Endothelial cell of umbilical vein (primary cell): ENCODE measurements around the gene PIGQ. TPM values are rescaled to one million over a fixed set of nuclear protein-coding genes. Genes with fewer than 3 reads are reported as not detected.

Experiments
- BruUV-seq: library from RNA; stranded (reverse); fragments of 400-500 nt; replicated peaks from 2 replicates; lab custom pipeline; 2021; lab: Mats Ljungman, UMichigan
- CTCF ChIA-PET: fragments of 300-600, 350-600 bp; sonication (Branson Sonifier 250); formaldehyde crosslinking; loops from one replicate; lab custom pipeline; 2021; ENCODE audit warnings: antibody characterized with exemption, inconsistent platforms; lab: Charles Lee
- POLR2A ChIA-PET: fragments of 300-600, 350-600 bp; sonication (Branson Sonifier 250); formaldehyde crosslinking; loops from one replicate; lab custom pipeline; 2021; ENCODE audit warnings: antibody characterized with exemption, inconsistent platforms; lab: Charles Lee
- DNase-seq: peaks from one replicate; pipeline ENCODE4 v3.0.0-alpha.2; 2011; ENCODE audit warnings: low read depth, low spot score
- FAIRE-seq: peaks from 2 replicates; lab custom pipeline; 2011; peaks lifted over from hg19 to GRCh38; lab: Jason Lieb, UNC
- H2AFZ ChIP-seq: 2 replicates; pipeline ENCODE4 v1.6.0; 2012; ENCODE audit warnings: low read depth, low read length, control low read depth, inconsistent platforms
- H3K27ac ChIP-seq: 2 replicates; pipeline ENCODE4 v1.5.1; 2011; ENCODE audit warnings: low read depth, mild to moderate bottlenecking, control low read depth, low read length, moderate library complexity; ENCODE audit not compliant: insufficient read depth
- H3K27me3 ChIP-seq, 2 experiments: 2 replicates each; pipeline versions ENCODE4 v1.6.0 to v1.6.1; 2011; ENCODE audit warnings: low read length in 2 of 2, mixed read lengths in 1 of 2; ENCODE audit not compliant: control insufficient read depth in 2 of 2, insufficient read depth in 2 of 2
- H3K36me3 ChIP-seq, 2 experiments: 2 replicates in 1 of 2; 3 replicates in 1 of 2; pipeline ENCODE4 v1.5.1; 2011; ENCODE audit warnings: low read length in 2 of 2, mild to moderate bottlenecking in 1 of 2, moderate library complexity in 1 of 2; ENCODE audit not compliant: control insufficient read depth in 2 of 2, insufficient read depth in 2 of 2; ENCODE audit errors: extremely low read depth in 1 of 2
- H3K4me1 ChIP-seq: 3 replicates; pipeline ENCODE4 v1.5.1; 2011; ENCODE audit warnings: mild to moderate bottlenecking, low read length; ENCODE audit not compliant: control insufficient read depth, insufficient read depth; ENCODE audit errors: extremely low read depth
- H3K4me2 ChIP-seq: 2 replicates; pipeline ENCODE4 v1.6.1; 2011; ENCODE audit warnings: low read length, control low read depth, mixed read lengths; ENCODE audit not compliant: insufficient read depth
- H3K4me3 ChIP-seq, 3 experiments: fragments of 200-600 bp in 1 of 3; sonication (generic), shearing (Covaris generic) in 1 of 3; replicated peaks in 1 of 3; 2 replicates each; pipeline ENCODE4 v1.5.1; 2011 to 2016; ENCODE audit warnings: control low read depth in 3 of 3, low read length in 3 of 3, mild to moderate bottlenecking in 2 of 3, inconsistent platforms in 1 of 3, low read depth in 1 of 3, moderate library complexity in 1 of 3; ENCODE audit not compliant: insufficient read depth in 1 of 3
- H3K79me2 ChIP-seq: 2 replicates; pipeline ENCODE4 v1.6.0; 2012; ENCODE audit warnings: low read length, inconsistent platforms; ENCODE audit not compliant: control insufficient read depth, insufficient read depth
- H3K9ac ChIP-seq: replicated peaks from 2 replicates; pipeline ENCODE3; 2011; ENCODE audit warnings: low read length, control low read depth; ENCODE audit not compliant: insufficient read depth; ENCODE audit errors: extremely low read depth
- H3K9me1 ChIP-seq: replicated peaks from 3 replicates; pipeline ENCODE4 v1.6.0; 2011; ENCODE audit warnings: mild to moderate bottlenecking, low read length; ENCODE audit not compliant: control insufficient read depth, insufficient read depth; ENCODE audit errors: extremely low read depth
- H3K9me3 ChIP-seq: replicated peaks from 2 replicates; pipeline ENCODE4 v1.5.1; 2012; ENCODE audit warnings: low read length, inconsistent platforms; ENCODE audit not compliant: control insufficient read depth, insufficient read depth
- H4K20me1 ChIP-seq: replicated peaks from 2 replicates; pipeline ENCODE3; 2011; ENCODE audit warnings: mild to moderate bottlenecking, low read length; ENCODE audit not compliant: control insufficient read depth, insufficient read depth; ENCODE audit errors: extremely low read depth
- EZH2 ChIP-seq: IDR thresholded peaks from 2 replicates; pipeline ENCODE4 v1.6.1; 2012; ENCODE audit warnings: borderline replicate concordance, low read depth, mild to moderate bottlenecking, moderate library complexity, low read length, inconsistent platforms; ENCODE audit not compliant: severe bottlenecking
- GATA2 ChIP-seq: IDR thresholded peaks from 2 replicates; pipeline ENCODE4 v1.7.0; 2011; ENCODE audit warnings: low read depth, mild to moderate bottlenecking, moderate library complexity, mixed read lengths, low read length; ENCODE audit not compliant: insufficient read length, insufficient read depth
- JUN ChIP-seq: IDR thresholded peaks from 2 replicates; pipeline ENCODE4 v1.6.1; 2011; ENCODE audit warnings: borderline replicate concordance, low read depth; ENCODE audit not compliant: insufficient read length, insufficient read depth
- MAX ChIP-seq: IDR thresholded peaks from 2 replicates; pipeline ENCODE4 v1.6.1; 2011; ENCODE audit not compliant: insufficient read depth, insufficient read length
- POLR2AphosphoS5 ChIP-seq: IDR thresholded peaks from 2 replicates; pipeline ENCODE4 v1.6.1; 2012; ENCODE audit warnings: low read depth, mild to moderate bottlenecking, control low read depth, low read length, moderate library complexity; ENCODE audit not compliant: insufficient read depth
- dilution Hi-C: fragments of 300-500 bp; cut with MboI; formaldehyde crosslinking; loops from one replicate; pipeline ENCODE4 v1.15.0; 2019; ENCODE audit warnings: low sequenced_read_pairs; ENCODE audit not compliant: extremely low pct_ligation_motif_present
- intact Hi-C: fragments of 100-400 bp; cut with micrococcal nuclease; formaldehyde crosslinking; loops from one replicate; pipeline ENCODE4 v1.10.0; 2022
- polyA plus RNA-seq, 4 experiments: library from polyadenylated mRNA; depleted of rRNA in 3 of 4; stranded (reverse) in 3 of 4; unstranded in 1 of 4; fragments of >200 nt; gene quantifications; 2 replicates each; pipeline versions ENCODE4 v1.2.1 to v1.2.3, GENCODE V29; 2011 to 2012; ENCODE audit warnings: missing spikeins in 1 of 4
- total RNA-seq: library from RNA; stranded (reverse); gene quantifications from 2 replicates; pipeline ENCODE4 v1.2.3, GENCODE V29; 2021

The PIGQ gene
- total and polyA plus RNA-seq, 2 donors (not counting 3 experiments of a cell fraction or from before 2014, with no cell fraction given): 66.9 to 67.7 TPM

GRCh38 chr16:577796-578195 is 8.0 kb downstream of the PIGQ start:
- Histone ChIP-seq H2AFZ (no peak overlapping the region), H4K20me1 (no peaks in the 10 kb centered on the region), H3K4me2 (no peak overlapping the region), H3K36me3 (peaks cover 0 to 16% of the 10 kb centered on the region in 2 experiments), H3K27ac (no peak overlapping the region), H3K27me3 (no peaks in the 10 kb centered on the region), H3K79me2 (no peaks in the 10 kb centered on the region), H3K9me1 (no peaks in the 10 kb centered on the region), H3K4me3 (no peak overlapping the region), H3K4me1 (peaks cover 2% of the 10 kb centered on the region), H3K9ac (no peak overlapping the region), H3K9me3 (no peaks in the 10 kb centered on the region)
- ChIA-PET CTCF (interaction anchor here (1.2 to 2.1 kb wide), 3 partner anchors 11 to 82 kb away, joined by 4 to 10 read pairs (median 5); no protein-coding TSS in a partner anchor), POLR2A (interaction anchor here (0.6 kb wide), 1 partner anchor 77 kb away, joined by 6 read pairs; no protein-coding TSS in a partner anchor)
- TF ChIP-seq MAX: no peak
- TF ChIP-seq GATA2: no peak
- TF ChIP-seq JUN: no peak
- FAIRE-seq: no peak
- DNase-seq: no peak
- intact Hi-C loops: no loop called here
- dilution Hi-C loops: no loop called here
- BruUV-seq: no TSS peak

- dilution Hi-C loops (no loop called here), intact Hi-C loops (no loop called here)
- POLR2A ChIA-PET: interaction anchor here (0.6 kb wide), 1 partner anchor 76 kb away, joined by 6 read pairs; no protein-coding TSS in a partner anchor
- TF ChIP-seq EZH2: no peak
- TF ChIP-seq POLR2AphosphoS5: peak; percentile 14
- Histone ChIP-seq H3K4me3 (no peak overlapping the region), H3K36me3 (peaks cover 0 to 16% of the 10 kb centered on the region in 2 experiments), H3K27me3 (no peaks in the 10 kb centered on the region), H3K9me3 (no peaks in the 10 kb centered on the region), H3K9ac (no peak overlapping the region), H3K4me1 (peaks cover 2% of the 10 kb centered on the region), H2AFZ (no peak overlapping the region), H4K20me1 (no peaks in the 10 kb centered on the region), H3K27ac (no peak overlapping the region), H3K4me2 (no peak overlapping the region), H3K9me1 (no peaks in the 10 kb centered on the region), H3K79me2 (no peaks in the 10 kb centered on the region)
- no peak for FAIRE-seq
- no TSS peak for BruUV-seq
- CTCF ChIA-PET: interaction anchor here (1.0 to 2.1 kb wide), 5 partner anchors 10 to 92 kb away, joined by 3 to 10 read pairs (median 5); no protein-coding TSS in a partner anchor
- no peak for DNase-seq
Measured at GRCh38 chr16:578232-578869, 8.6 kb downstream of the PIGQ start.
